CD4-positive, alpha-beta T cell (primary cell): ENCODE results near the gene BFAR. TPM values are rescaled to one million over a fixed set of nuclear protein-coding genes. Genes with fewer than 3 reads are reported as not detected.

Experiments used
- ATAC-seq: fragments of 200-7000 bp; cut with Tn5 transposase; one replicate; pipeline ENCODE4 v1.10.0; 2022; ENCODE audit warnings: mild to moderate bottlenecking; ENCODE audit not compliant: poor library complexity
- CTCF ChIA-PET: fragments of 350-600 bp; sonication (Branson Sonifier 250); formaldehyde crosslinking; loops from one replicate; lab custom pipeline; 2021; ENCODE audit warnings: antibody characterized with exemption, inconsistent platforms; lab: Charles Lee
- POLR2A ChIA-PET: fragments of 350-600 bp; sonication (Branson Sonifier 250); formaldehyde crosslinking; loops from one replicate; lab custom pipeline; 2021; ENCODE audit warnings: antibody characterized with exemption, inconsistent platforms; lab: Charles Lee
- DNase-seq, 14 experiments: peaks; one replicate each; pipeline ENCODE4 v3.0.0-alpha.2; 2013 to 2020; ENCODE audit warnings: mixed read lengths in 2 of 14
- H3K27ac ChIP-seq, 2 donors: one replicate each; pipeline versions ENCODE4 v1.5.1 to v1.7.0; 2013; ENCODE audit warnings: low read length in 2 of 2, low read depth in 1 of 2, mild to moderate bottlenecking in 1 of 2
- H3K27me3 ChIP-seq, 2 experiments: 1 replicate in 1 of 2; 2 replicates in 1 of 2; pipeline versions ENCODE4 v1.6.1 to v1.7.0; 2013; ENCODE audit warnings: low read length in 2 of 2, control low read depth in 1 of 2, mild to moderate bottlenecking in 1 of 2, moderate library complexity in 1 of 2; ENCODE audit not compliant: insufficient read depth in 2 of 2, control insufficient read depth in 1 of 2
- H3K36me3 ChIP-seq: one replicate; pipeline ENCODE4 v1.6.1; 2013; ENCODE audit warnings: low read length, control low read depth; ENCODE audit not compliant: insufficient read depth
- H3K4me1 ChIP-seq: one replicate; pipeline ENCODE4 v1.6.1; 2013; ENCODE audit warnings: low read length, control low read depth; ENCODE audit not compliant: insufficient read depth
- H3K4me3 ChIP-seq: one replicate; pipeline ENCODE4 v1.5.1; 2013; ENCODE audit warnings: mild to moderate bottlenecking, low read length, moderate library complexity
- H3K9me3 ChIP-seq, 2 experiments: 1 replicate in 1 of 2; 2 replicates in 1 of 2; pipeline versions ENCODE4 v1.6.1 to v1.7.0; 2013; ENCODE audit warnings: low read length in 2 of 2, mild to moderate bottlenecking in 2 of 2, control low read depth in 1 of 2, moderate library complexity in 1 of 2; ENCODE audit not compliant: control insufficient read depth in 1 of 2, insufficient read depth in 1 of 2
- H3K27ac Mint-ChIP-seq: one replicate; pipeline ENCODE4 v1.8.0; 2020; ENCODE audit warnings: mixed read lengths
- H3K27me3 Mint-ChIP-seq: one replicate; pipeline ENCODE4 v1.8.0; 2021; ENCODE audit warnings: mixed read lengths
- H3K36me3 Mint-ChIP-seq: one replicate; pipeline ENCODE4 v1.8.0; 2021; ENCODE audit warnings: low read depth, mixed read lengths
- H3K4me1 Mint-ChIP-seq: one replicate; pipeline ENCODE4 v1.8.0; 2021; ENCODE audit warnings: low read depth, mixed read lengths
- H3K4me3 Mint-ChIP-seq: one replicate; pipeline ENCODE4 v1.8.0; 2020; ENCODE audit warnings: mild to moderate bottlenecking, mixed read lengths
- H3K9me3 Mint-ChIP-seq: one replicate; pipeline ENCODE4 v1.8.0; 2020; ENCODE audit warnings: mixed read lengths
- CTCF ChIP-seq: fragments of 200-600 bp; IDR thresholded peaks from one replicate; pipeline ENCODE4 v1.8.0; 2022; ENCODE audit warnings: antibody characterized with exemption, mild to moderate bottlenecking
- intact Hi-C, 2 experiments: fragments of 100-400 bp; cut with DNase I in 1 of 2; cut with micrococcal nuclease in 1 of 2; formaldehyde crosslinking; loops; one replicate each; pipeline versions ENCODE4 v1.15.1 to v1.9.0; 2023 to 2025; cut with DNase I, micrococcal nuclease
- total RNA-seq, 174 experiments: library from RNA in 2 of 174; stranded (reverse) in 2 of 174; gene quantifications; one replicate each; pipeline ENCODE4 v1.2.3 and lab custom pipeline; 2021 to 2026

The BFAR gene
- total RNA-seq, 2 experiments from 2014 or later = 36.9 to 37.6 TPM

- intact Hi-C loops = no loop called here
- H3K4me1 ChIP-seq = peaks cover 3% of the 10 kb centered on the region
- no peaks in the 10 kb centered on the region for H3K27me3 Mint-ChIP-seq
- H3K36me3 ChIP-seq = peaks cover 66% of the 10 kb centered on the region
- H3K27me3 ChIP-seq = no peaks in the 10 kb centered on the region
- no peak overlapping the region for H3K27ac ChIP-seq
- H3K9me3 Mint-ChIP-seq = no peaks in the 10 kb centered on the region
- peaks cover 68% of the 10 kb centered on the region for H3K36me3 Mint-ChIP-seq
- H3K4me3 Mint-ChIP-seq = no peak overlapping the region
- ATAC-seq = no peak
- no peaks in the 10 kb centered on the region for H3K9me3 ChIP-seq
- H3K27ac Mint-ChIP-seq = no peak overlapping the region
- POLR2A ChIA-PET = no interaction called here
- no peak for DNase-seq
- H3K4me3 ChIP-seq = no peak overlapping the region
- TF ChIP-seq CTCF = no peak
- CTCF ChIA-PET = no interaction called here
- no peaks in the 10 kb centered on the region for H3K4me1 Mint-ChIP-seq
These were observed 25.3 kb downstream of the BFAR start for GRCh38 chr16:14658063-14658462.

- H3K4me3 Mint-ChIP-seq = no peak overlapping the region
- POLR2A ChIA-PET = no interaction called here
- no peaks in the 10 kb centered on the region for H3K9me3 ChIP-seq
- H3K4me1 ChIP-seq = no peaks in the 10 kb centered on the region
- no peak for TF ChIP-seq CTCF
- DNase-seq (no peak), ATAC-seq (no peak)
- no peak overlapping the region for H3K27ac Mint-ChIP-seq
- H3K4me1 Mint-ChIP-seq = peaks cover 3% of the 10 kb centered on the region
- CTCF ChIA-PET = no interaction called here
- no peaks in the 10 kb centered on the region for H3K9me3 Mint-ChIP-seq
- H3K27ac ChIP-seq = no peak overlapping the region
- intact Hi-C loops = no loop called here
- no peak overlapping the region for H3K4me3 ChIP-seq
- peaks cover 55% of the 10 kb centered on the region for H3K36me3 ChIP-seq
- peaks cover 68% of the 10 kb centered on the region for H3K36me3 Mint-ChIP-seq
- H3K27me3 ChIP-seq = no peaks in the 10 kb centered on the region
- H3K27me3 Mint-ChIP-seq = no peaks in the 10 kb centered on the region
These were observed 34.9 kb downstream of the BFAR start for GRCh38 chr16:14667347-14668266.

- ATAC-seq = no peak
- H3K36me3 Mint-ChIP-seq = peaks cover 60% of the 10 kb centered on the region
These were observed 35.9 kb downstream of the BFAR start for GRCh38 chr16:14668556-14669223.

More at GRCh38 chr16:14668556-14669223, 35.9 kb downstream of the BFAR start:
- no peak for DNase-seq
- Mint-ChIP-seq H3K27me3 (no peaks in the 10 kb centered on the region), H3K4me3 (no peak overlapping the region), H3K9me3 (no peaks in the 10 kb centered on the region), H3K4me1 (peaks cover 6% of the 10 kb centered on the region), H3K27ac (no peak overlapping the region)
- intact Hi-C loops = no loop called here
- Histone ChIP-seq H3K4me1 (peaks cover 4% of the 10 kb centered on the region), H3K27ac (no peak overlapping the region), H3K9me3 (no peaks in the 10 kb centered on the region), H3K36me3 (peaks cover 45% of the 10 kb centered on the region), H3K27me3 (no peaks in the 10 kb centered on the region), H3K4me3 (no peak overlapping the region)
- CTCF ChIA-PET = no interaction called here
- no peak for TF ChIP-seq CTCF
- POLR2A ChIA-PET = no interaction called here
